ENCODE data around the gene GBF1. TPM values are rescaled to one million over a fixed set of nuclear protein-coding genes. Genes with fewer than 3 reads are reported as not detected.

Gene GBF1
- polyA plus RNA-seq, 1 donor, result 56.6 TPM

- no peak for DNase-seq
Observed at GRCh38 chr10:102342958-102343357, 97.6 kb downstream of the GBF1 start.

- no peak for DNase-seq
Observed at GRCh38 chr10:102344067-102344466, 98.7 kb downstream of the GBF1 start.

GRCh38 chr10:102347236-102347828 lies 102.0 kb downstream of the GBF1 start:
- peak; percentile 28 for DNase-seq

- peak; percentile 63 for DNase-seq
Observed at GRCh38 chr10:102352066-102352715, 106.9 kb downstream of the GBF1 start.

GRCh38 chr10:102354451-102354850 lies 109.1 kb downstream of the GBF1 start:
- DNase-seq, result no peak

- DNase-seq, result no peak
Observed at GRCh38 chr10:102358712-102359382, 113.5 kb downstream of the GBF1 start.

- DNase-seq, result no peak
Observed at GRCh38 chr10:102367441-102367840, 122.1 kb downstream of the GBF1 start.

- DNase-seq, result no peak
Observed at GRCh38 chr10:102368077-102368476, 122.7 kb downstream of the GBF1 start.

GRCh38 chr10:102371295-102371694 lies 126.0 kb downstream of the GBF1 start:
- no peak for DNase-seq

GRCh38 chr10:102375250-102375649 lies 129.9 kb downstream of the GBF1 start:
- no peak for DNase-seq

- no peak for DNase-seq
Observed at GRCh38 chr10:102375867-102376266, 130.5 kb downstream of the GBF1 start.

GRCh38 chr10:102376901-102377300 lies 131.6 kb downstream of the GBF1 start:
- DNase-seq, result no peak

- DNase-seq, result no peak
Observed at GRCh38 chr10:102379383-102379782, 134.1 kb downstream of the GBF1 start.

- DNase-seq, result no peak
Observed at GRCh38 chr10:102381983-102382382, 136.7 kb downstream of the GBF1 start.

- no peak for DNase-seq
Observed at GRCh38 chr10:102382871-102383270, 137.5 kb downstream of the GBF1 start.

- DNase-seq, result no peak
Observed at GRCh38 chr10:102384053-102384452, 138.7 kb downstream of the GBF1 start.

GRCh38 chr10:102384606-102385429 lies 139.5 kb downstream of the GBF1 start:
- no peak for DNase-seq

- DNase-seq, result no peak
Observed at GRCh38 chr10:102389894-102390293, 144.6 kb downstream of the GBF1 start.

- DNase-seq, result no peak
Observed at GRCh38 chr10:102392306-102392705, 147.0 kb downstream of the GBF1 start.

GRCh38 chr10:102393411-102394078 lies 148.2 kb downstream of the GBF1 start:
- no peak for DNase-seq

GRCh38 chr10:102394079-102394800 lies 148.9 kb downstream of the GBF1 start:
- DNase-seq, result peak; percentile 86
